Naive thymus-derived CD4-positive, alpha-beta T cell (primary cell): Measurements from ENCODE around the gene PPRC1. TPM values are rescaled to one million over a fixed set of nuclear protein-coding genes. Genes with fewer than 3 reads are reported as not detected.
"Not testable (repeated sequence)": the region's sequence is repeated elsewhere in the genome, so short reads cannot be mapped to it uniquely, and the experiment has no call there.

ENCODE experiments used
- ATAC-seq: fragments of 150-1000 bp; cut with Tn5 transposase; 2 replicates; pipeline ENCODE4 v1.10.0; 2021; ENCODE audit warnings: mild to moderate bottlenecking, moderate library complexity
- CTCF ChIA-PET: fragments of 350-600 bp; sonication (Branson Sonifier 250); formaldehyde crosslinking; loops from one replicate; lab custom pipeline; 2021; ENCODE audit warnings: antibody characterized with exemption; lab: Charles Lee
- POLR2A ChIA-PET: fragments of 350-600 bp; sonication (Branson Sonifier 250); formaldehyde crosslinking; loops from one replicate; lab custom pipeline; 2021; ENCODE audit warnings: antibody characterized with exemption, inconsistent platforms; lab: Charles Lee
- DNase-seq, 9 donors: peaks; one replicate each; pipeline versions ENCODE4 v3.0.0 to v3.0.0-alpha.2; 2020 to 2022; ENCODE audit warnings: mixed read lengths in 1 of 9
- H3K27ac ChIP-seq: one replicate; pipeline ENCODE4 v1.7.0; 2013; ENCODE audit warnings: mild to moderate bottlenecking, low read depth, low read length, moderate library complexity
- H3K27me3 ChIP-seq, 2 donors: one replicate each; pipeline ENCODE4 v1.7.0; 2013; ENCODE audit warnings: low read length in 2 of 2, mild to moderate bottlenecking in 2 of 2, moderate library complexity in 2 of 2; ENCODE audit not compliant: control insufficient read depth in 2 of 2, insufficient read depth in 2 of 2
- H3K36me3 ChIP-seq, 3 experiments: 1 replicate in 2 of 3; 2 replicates in 1 of 3; pipeline ENCODE4 v1.7.0; 2013; ENCODE audit warnings: low read length in 3 of 3, mild to moderate bottlenecking in 3 of 3, moderate library complexity in 1 of 3; ENCODE audit not compliant: insufficient read depth in 3 of 3, control insufficient read depth in 2 of 3
- H3K4me1 ChIP-seq, 2 donors: one replicate each; pipeline ENCODE4 v1.7.0; 2013; ENCODE audit warnings: low read length in 2 of 2, mild to moderate bottlenecking in 2 of 2, moderate library complexity in 1 of 2; ENCODE audit not compliant: control insufficient read depth in 2 of 2, insufficient read depth in 2 of 2
- H3K4me3 ChIP-seq: 2 replicates; pipeline ENCODE4 v1.7.0; 2013; ENCODE audit warnings: mild to moderate bottlenecking, low read length
- H3K9me3 ChIP-seq, 3 experiments: 1 replicate in 2 of 3; 2 replicates in 1 of 3; pipeline ENCODE4 v1.7.0; 2013; ENCODE audit warnings: low read length in 3 of 3; ENCODE audit not compliant: control insufficient read depth in 2 of 3
- H3K27ac Mint-ChIP-seq, 9 donors: one replicate each; pipeline ENCODE4 v1.8.0; 2020 to 2022; ENCODE audit warnings: mixed read lengths in 9 of 9, mild to moderate bottlenecking in 8 of 9, moderate library complexity in 5 of 9, inconsistent platforms in 2 of 9
- H3K27me3 Mint-ChIP-seq, 5 donors: one replicate each; pipeline ENCODE4 v1.8.0; 2021 to 2022; ENCODE audit warnings: mixed read lengths in 5 of 5, mild to moderate bottlenecking in 1 of 5
- H3K36me3 Mint-ChIP-seq, 5 donors: one replicate each; pipeline ENCODE4 v1.8.0; 2020 to 2022; ENCODE audit warnings: mixed read lengths in 5 of 5, mild to moderate bottlenecking in 3 of 5, inconsistent platforms in 1 of 5
- H3K4me1 Mint-ChIP-seq, 7 donors: one replicate each; pipeline ENCODE4 v1.8.0; 2020 to 2022; ENCODE audit warnings: mixed read lengths in 7 of 7, mild to moderate bottlenecking in 3 of 7, inconsistent platforms in 1 of 7
- H3K4me3 Mint-ChIP-seq, 10 donors: one replicate each; pipeline ENCODE4 v1.8.0; 2020 to 2022; ENCODE audit warnings: mild to moderate bottlenecking in 10 of 10, mixed read lengths in 10 of 10, moderate library complexity in 6 of 10, inconsistent platforms in 2 of 10
- H3K9me3 Mint-ChIP-seq, 11 donors: one replicate each; pipeline ENCODE4 v1.8.0; 2020 to 2022; ENCODE audit warnings: mixed read lengths in 11 of 11, mild to moderate bottlenecking in 4 of 11, inconsistent platforms in 1 of 11, moderate library complexity in 1 of 11
- intact Hi-C, 2 donors: fragments of 100-400 bp; cut with micrococcal nuclease; formaldehyde crosslinking; loops; one replicate each; pipeline ENCODE4 v1.15.1; 2023
- polyA plus RNA-seq, 2 donors: library from polyadenylated mRNA; unstranded; fragments of 300-500 nt; fragmentation: Illumina TruSeq; gene quantifications; one replicate each; pipeline ENCODE4 v1.2.3, GENCODE V29; 2021
- total RNA-seq, 6 experiments: library from RNA in 5 of 6; stranded (reverse) in 5 of 6; gene quantifications; 1 replicate in 5 of 6; 2 replicates in 1 of 6; pipeline ENCODE4 v1.2.3 and lab custom pipeline; 2021 to 2026

The PPRC1 gene
- total and polyA plus RNA-seq, 7 experiments from 2014 or later, result 9.7 to 56.5 (median 35.7) TPM

- not testable (repeated sequence) for H3K27me3 Mint-ChIP-seq, H3K36me3 ChIP-seq, H3K9me3 ChIP-seq, H3K27me3 ChIP-seq
- ChIA-PET CTCF (interaction anchor here (0.6 to 1.5 kb wide), 2 partner anchors 164 to 896 kb away, joined by 3 to 5 read pairs; no protein-coding TSS in a partner anchor), POLR2A (interaction anchor here (0.6 to 0.7 kb wide), 2 partner anchors 134 to 285 kb away, joined by 4 to 5 read pairs; no protein-coding TSS in a partner anchor)
- Mint-ChIP-seq H3K4me3 (peak overlapping the region in 9 of 10 donors; percentile 54 to 85 (median 66)), H3K4me1 (peaks cover 11 to 18% (median 15%) of the 10 kb centered on the region in 7 donors), H3K9me3 (peaks cover 0 to 32% (median 9%) of the 10 kb centered on the region in 11 donors), H3K27ac (peak overlapping the region; percentile 82 to 92 (median 90)), H3K36me3 (peaks cover 0 to 24% (median 0%) of the 10 kb centered on the region in 5 donors)
- intact Hi-C loops, result loop anchor here in 1 of 2 donors (1.0 to 5.0 kb wide), 2 partner anchors 20 to 38 kb away; partner anchors contain the start of gene ELOVL3
- Histone ChIP-seq H3K4me1 (peaks cover 10 to 20% of the 10 kb centered on the region in 2 donors), H3K27ac (peak overlapping the region; percentile 44), H3K4me3 (peak overlapping the region; percentile 45)
- peak in 8 of 9 donors; percentile 1 to 29 (median 14) for DNase-seq
- ATAC-seq, result peak; percentile 53
These were observed 56.4 kb downstream of the PPRC1 start for GRCh38 chr10:102188941-102189898.

GRCh38 chr10:102191956-102192355 lies 59.1 kb downstream of the PPRC1 start:
- Histone ChIP-seq H3K36me3 (no peaks in the 10 kb centered on the region), H3K9me3 (no peaks in the 10 kb centered on the region), H3K4me1 (peaks cover 10 to 20% of the 10 kb centered on the region in 2 donors), H3K27me3 (no peaks in the 10 kb centered on the region), H3K27ac (no peak overlapping the region), H3K4me3 (no peak overlapping the region)
- ChIA-PET CTCF (interaction anchor here (0.6 kb wide), 1 partner anchor 376 kb away, joined by 4 read pairs; no protein-coding TSS in a partner anchor), POLR2A (no interaction called here)
- H3K4me1 Mint-ChIP-seq, result peaks cover 11 to 18% (median 15%) of the 10 kb centered on the region in 7 donors
- peaks cover 0 to 15% (median 0%) of the 10 kb centered on the region in 5 donors for H3K36me3 Mint-ChIP-seq
- DNase-seq (no peak), ATAC-seq (no peak)
- no peaks in the 10 kb centered on the region for H3K27me3 Mint-ChIP-seq
- H3K4me3 Mint-ChIP-seq, result peak overlapping the region in 1 of 10 donors; percentile 53
- intact Hi-C loops, result no loop called here
- peaks cover 0 to 22% (median 7%) of the 10 kb centered on the region in 11 donors for H3K9me3 Mint-ChIP-seq
- H3K27ac Mint-ChIP-seq, result peak overlapping the region in 1 of 9 donors; percentile 21

GRCh38 chr10:102195296-102195870 lies 62.5 kb downstream of the PPRC1 start:
- intact Hi-C loops, result no loop called here
- Histone ChIP-seq H3K36me3 (no peaks in the 10 kb centered on the region), H3K27me3 (no peaks in the 10 kb centered on the region), H3K4me3 (no peak overlapping the region), H3K27ac (no peak overlapping the region), H3K4me1 (no peaks in the 10 kb centered on the region), H3K9me3 (no peaks in the 10 kb centered on the region)
- Mint-ChIP-seq H3K4me3 (no peak overlapping the region), H3K9me3 (peaks cover 0 to 21% (median 7%) of the 10 kb centered on the region in 11 donors), H3K27ac (no peak overlapping the region), H3K27me3 (no peaks in the 10 kb centered on the region), H3K36me3 (peaks cover 0 to 15% (median 0%) of the 10 kb centered on the region in 5 donors), H3K4me1 (no peaks in the 10 kb centered on the region)
- POLR2A ChIA-PET, result no interaction called here
- no peak for ATAC-seq
- CTCF ChIA-PET, result no interaction called here
- DNase-seq, result no peak

DNA sequence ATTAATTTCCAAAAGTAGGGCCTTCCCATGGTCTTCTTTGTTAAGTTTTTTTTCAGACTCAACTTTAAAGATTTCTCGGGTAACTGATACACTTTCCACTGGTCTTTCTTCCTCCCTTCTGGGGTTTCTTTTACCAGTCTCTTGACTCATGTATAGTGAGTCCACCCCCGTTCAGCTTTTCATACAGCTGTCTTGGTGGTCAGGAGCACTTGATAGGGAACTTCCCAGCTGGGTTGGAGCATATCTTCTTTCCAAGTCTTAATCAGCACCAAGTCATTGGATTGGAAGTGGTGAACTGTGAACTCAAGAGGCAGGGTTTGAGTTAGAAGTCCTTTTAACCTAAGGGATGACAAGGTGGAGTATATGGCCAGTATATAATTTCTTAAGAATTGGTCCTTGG lies 64.1 kb downstream of the PPRC1 start:
- H3K27me3 Mint-ChIP-seq, result no peaks in the 10 kb centered on the region
- no peak overlapping the region for H3K27ac ChIP-seq
- no peak for ATAC-seq
- H3K9me3 ChIP-seq, result no peaks in the 10 kb centered on the region
- no peak overlapping the region for H3K4me3 Mint-ChIP-seq
- H3K4me1 ChIP-seq, result no peaks in the 10 kb centered on the region
- H3K9me3 Mint-ChIP-seq, result peaks cover 0 to 12% (median 4%) of the 10 kb centered on the region in 11 donors
- no peak overlapping the region for H3K4me3 ChIP-seq
- no peaks in the 10 kb centered on the region for H3K36me3 ChIP-seq
- ChIA-PET CTCF (no interaction called here), POLR2A (no interaction called here)
- intact Hi-C loops, result no loop called here
- no peak for DNase-seq
- peaks cover 0 to 9% (median 0%) of the 10 kb centered on the region in 5 donors for H3K36me3 Mint-ChIP-seq
- H3K4me1 Mint-ChIP-seq, result no peaks in the 10 kb centered on the region
- H3K27ac Mint-ChIP-seq, result no peak overlapping the region
- no peaks in the 10 kb centered on the region for H3K27me3 ChIP-seq

GRCh38 chr10:102198027-102198426 lies 65.2 kb downstream of the PPRC1 start:
- POLR2A ChIA-PET, result no interaction called here
- Mint-ChIP-seq H3K4me3 (no peak overlapping the region), H3K9me3 (peaks cover 0 to 6% (median 0%) of the 10 kb centered on the region in 11 donors), H3K4me1 (peaks cover 0 to 8% (median 0%) of the 10 kb centered on the region in 7 donors), H3K27ac (no peak overlapping the region), H3K36me3 (peaks cover 0 to 5% (median 0%) of the 10 kb centered on the region in 5 donors), H3K27me3 (peaks cover 0 to 5% (median 0%) of the 10 kb centered on the region in 5 donors)
- Histone ChIP-seq H3K27ac (no peak overlapping the region), H3K9me3 (no peaks in the 10 kb centered on the region), H3K4me1 (no peaks in the 10 kb centered on the region), H3K36me3 (no peaks in the 10 kb centered on the region), H3K4me3 (no peak overlapping the region), H3K27me3 (no peaks in the 10 kb centered on the region)
- intact Hi-C loops, result no loop called here
- CTCF ChIA-PET, result no interaction called here
- ATAC-seq (no peak), DNase-seq (no peak)
